BJ (cell line): ENCODE data around the gene ATP8A1. TPM values are rescaled to one million over a fixed set of nuclear protein-coding genes. Genes with fewer than 3 reads are reported as not detected.

ENCODE experiments used
- CTCF ChIA-PET: fragments of 350-600 bp; formaldehyde crosslinking; extraction: SDS; loops from one replicate; lab custom pipeline; 2021; ENCODE audit warnings: antibody characterized with exemption, inconsistent platforms; lab: Yijun Ruan, JAX
- POLR2A ChIA-PET: fragments of 300-600 bp; sonication (Branson Sonifier 250); formaldehyde crosslinking; extraction: SDS; loops from one replicate; lab custom pipeline; 2021; ENCODE audit warnings: antibody characterized with exemption; lab: Charles Lee
- DNase-seq: peaks from one replicate; pipeline ENCODE4 v3.0.0-alpha.2; 2011; ENCODE audit warnings: low read depth
- H3K27me3 ChIP-seq: 2 replicates; pipeline ENCODE4 v1.6.0; 2011; ENCODE audit warnings: low read length; ENCODE audit not compliant: control insufficient read depth, insufficient read depth
- H3K36me3 ChIP-seq: 2 replicates; pipeline ENCODE4 v1.5.1; 2011; ENCODE audit warnings: low read length; ENCODE audit not compliant: control insufficient read depth, insufficient read depth
- H3K4me3 ChIP-seq: 2 replicates; pipeline ENCODE4 v1.5.1; 2011; ENCODE audit warnings: low read depth, mild to moderate bottlenecking, control low read depth, low read length
- CTCF ChIP-seq: IDR thresholded peaks from 2 replicates; pipeline ENCODE4 v1.5.1; 2011; ENCODE audit warnings: low read depth, mild to moderate bottlenecking, control low read depth, inconsistent platforms, low read length, moderate library complexity; ENCODE audit not compliant: insufficient read depth
- polyA plus RNA-seq: library from polyadenylated mRNA; depleted of rRNA; stranded (reverse); fragments of >200 nt; gene quantifications from 2 replicates; pipeline ENCODE4 v1.2.3, GENCODE V29; 2011

ATP8A1 gene
- polyA plus RNA-seq, 1 experiment = 0.02 TPM

GRCh38 chr4:42609051-42609450 is 47.9 kb downstream of the ATP8A1 start:
- no peak for TF ChIP-seq CTCF
- ChIA-PET POLR2A (no interaction called here), CTCF (no interaction called here)
- Histone ChIP-seq H3K27me3 (no peaks in the 10 kb centered on the region), H3K36me3 (no peaks in the 10 kb centered on the region), H3K4me3 (no peak overlapping the region)
- DNase-seq = no peak

- CTCF ChIA-PET = no interaction called here
Measured at GRCh38 chr4:42608551-42608950, 48.4 kb downstream of the ATP8A1 start.

GRCh38 chr4:42607011-42607726 is 49.7 kb downstream of the ATP8A1 start:
- no peaks in the 10 kb centered on the region for H3K27me3 ChIP-seq
- DNase-seq = no peak
- no peaks in the 10 kb centered on the region for H3K36me3 ChIP-seq
- POLR2A ChIA-PET = no interaction called here
- TF ChIP-seq CTCF = no peak
- CTCF ChIA-PET = no interaction called here
- no peak overlapping the region for H3K4me3 ChIP-seq

More at GRCh38 chr4:42608551-42608950, 48.4 kb downstream of the ATP8A1 start:
- TF ChIP-seq CTCF = no peak
- POLR2A ChIA-PET = no interaction called here
- Histone ChIP-seq H3K4me3 (no peak overlapping the region), H3K36me3 (no peaks in the 10 kb centered on the region), H3K27me3 (no peaks in the 10 kb centered on the region)
- no peak for DNase-seq

- ChIA-PET CTCF (no interaction called here), POLR2A (no interaction called here)
- H3K27me3 ChIP-seq = no peaks in the 10 kb centered on the region
- DNase-seq = no peak
- H3K36me3 ChIP-seq = no peaks in the 10 kb centered on the region
- H3K4me3 ChIP-seq = no peak overlapping the region
- no peak for TF ChIP-seq CTCF
Measured at GRCh38 chr4:42605264-42605663, 51.6 kb downstream of the ATP8A1 start.

- DNase-seq = no peak
- no peak for TF ChIP-seq CTCF
- ChIA-PET POLR2A (no interaction called here), CTCF (no interaction called here)
- H3K36me3 ChIP-seq = no peaks in the 10 kb centered on the region
- no peaks in the 10 kb centered on the region for H3K27me3 ChIP-seq
- H3K4me3 ChIP-seq = no peak overlapping the region
Measured at GRCh38 chr4:42603862-42604261, 53.0 kb downstream of the ATP8A1 start.
